ENCODE data around the gene TTYH2. TPM values are rescaled to one million over a fixed set of nuclear protein-coding genes. Genes with fewer than 3 reads are reported as not detected.

TTYH2 gene
- total RNA-seq, 1 donor from 2014 or later: 1.2 TPM

- no peak for DNase-seq (ENCODE audit: low read depth)
- no peak for TF ChIP-seq CTCF (conservative IDR thresholded peaks at IDR 0.05; ENCODE audit: low read depth, low read length)
- H3K4me3 ChIP-seq (ENCODE audit: low read depth, low read length): no peak overlapping the region
Observed at GRCh38 chr17:74283371-74283673, 70.0 kb downstream of the TTYH2 start.

GRCh38 chr17:74287031-74287602 lies 73.7 kb downstream of the TTYH2 start:
- no peak overlapping the region for H3K4me3 ChIP-seq (ENCODE audit: low read depth, low read length)
- no peak for TF ChIP-seq CTCF (conservative IDR thresholded peaks at IDR 0.05; ENCODE audit: low read depth, low read length)
- no peak for DNase-seq (ENCODE audit: low read depth)

GRCh38 chr17:74288785-74289184 lies 75.4 kb downstream of the TTYH2 start:
- no peak for DNase-seq (ENCODE audit: low read depth)
- no peak for TF ChIP-seq CTCF (conservative IDR thresholded peaks at IDR 0.05; ENCODE audit: low read depth, low read length)
- H3K4me3 ChIP-seq (ENCODE audit: low read depth, low read length): no peak overlapping the region

- no peak overlapping the region for H3K4me3 ChIP-seq (ENCODE audit: low read depth, low read length)
- no peak for TF ChIP-seq CTCF (conservative IDR thresholded peaks at IDR 0.05; ENCODE audit: low read depth, low read length)
- DNase-seq (ENCODE audit: low read depth): no peak
Observed at GRCh38 chr17:74289688-74290087, 76.3 kb downstream of the TTYH2 start.

GRCh38 chr17:74290340-74290739 lies 77.0 kb downstream of the TTYH2 start:
- no peak overlapping the region for H3K4me3 ChIP-seq (ENCODE audit: low read depth, low read length)
- DNase-seq (ENCODE audit: low read depth): no peak
- no peak for TF ChIP-seq CTCF (conservative IDR thresholded peaks at IDR 0.05; ENCODE audit: low read depth, low read length)

- TF ChIP-seq CTCF (conservative IDR thresholded peaks at IDR 0.05; ENCODE audit: low read depth, low read length): no peak
- DNase-seq (ENCODE audit: low read depth): no peak
- H3K4me3 ChIP-seq (ENCODE audit: low read depth, low read length): no peak overlapping the region
Observed at GRCh38 chr17:74292495-74292894, 79.1 kb downstream of the TTYH2 start.
